Spinal cord (tissue), 10 donors: ENCODE measurements around the gene SPACDR. TPM values are rescaled to one million over a fixed set of nuclear protein-coding genes. Genes with fewer than 3 reads are reported as not detected.
"Not testable (repeated sequence)": the region's sequence is repeated elsewhere in the genome, so short reads cannot be mapped to it uniquely, and the experiment has no call there.

Source experiments
- DNase-seq, 6 donors: peaks; one replicate each; pipeline versions ENCODE4 v3.0.0 to v3.0.0-alpha.2; 2013 to 2015; ENCODE audit warnings: low spot score in 6 of 6, low read depth in 4 of 6
- H3K27ac ChIP-seq: one replicate; pipeline ENCODE4 v1.5.1; 2013; ENCODE audit warnings: low read depth, low read length, control low read depth
- H3K27me3 ChIP-seq: one replicate; pipeline ENCODE4 v1.6.1; 2013; ENCODE audit warnings: low read length; ENCODE audit not compliant: control insufficient read depth, insufficient read depth
- H3K36me3 ChIP-seq: one replicate; pipeline ENCODE4 v1.6.1; 2013; ENCODE audit warnings: low read length; ENCODE audit not compliant: control insufficient read depth, insufficient read depth
- H3K4me1 ChIP-seq: one replicate; pipeline ENCODE4 v1.6.1; 2013; ENCODE audit warnings: low read length; ENCODE audit not compliant: control insufficient read depth, insufficient read depth
- H3K4me3 ChIP-seq: one replicate; pipeline ENCODE4 v1.5.1; 2013; ENCODE audit warnings: low read depth, low read length, control low read depth
- H3K9me3 ChIP-seq: one replicate; pipeline ENCODE4 v1.6.1; 2013; ENCODE audit warnings: low read length; ENCODE audit not compliant: control insufficient read depth, insufficient read depth
- WGBS: methylation state at CpG from one replicate; pipeline ENCODE4 v1.1.5; 2013; ENCODE audit warnings: missing lambda C conversion rate; ENCODE audit not compliant: insufficient coverage; 5-methylcytosine and 5-hydroxymethylcytosine counted together
- polyA plus RNA-seq, 2 donors: library from polyadenylated mRNA; unstranded; fragments of 120-200 nt; gene quantifications; one replicate each; pipeline ENCODE4 v1.2.1, GENCODE V29; 2013; ENCODE audit not compliant: insufficient read length in 2 of 2
- total RNA-seq, 2 donors: library from RNA; depleted of rRNA in 1 of 2; stranded (reverse); fragments of 120-200 nt in 1 of 2; fragments of >200 nt in 1 of 2; gene quantifications; one replicate each; pipeline versions ENCODE4 v1.2.3 to v1.2.4, GENCODE V29; 2013 to 2014
- donor health status: healthy.

The SPACDR gene
- total and polyA plus RNA-seq, 4 donors = 2.0 to 12.0 (median 4.3) TPM

- Histone ChIP-seq H3K27me3 (no peaks in the 10 kb centered on the region), H3K27ac (no peak overlapping the region), H3K36me3 (no peaks in the 10 kb centered on the region), H3K9me3 (no peaks in the 10 kb centered on the region), H3K4me1 (peaks cover 25% of the 10 kb centered on the region), H3K4me3 (no peak overlapping the region)
- DNase-seq = no peak
- WGBS = 93% methylated on average over 9 of the region's 13 CpGs
Observed at GRCh38 chr7:100449190-100449795, 14.8 kb downstream of the SPACDR start.

GRCh38 chr7:100447363-100447762 is 16.7 kb downstream of the SPACDR start:
- H3K4me3 ChIP-seq, H3K27me3 ChIP-seq, H3K36me3 ChIP-seq, H3K9me3 ChIP-seq, H3K27ac ChIP-seq, DNase-seq: not testable (repeated sequence)
- peaks cover 28% of the 10 kb centered on the region for H3K4me1 ChIP-seq
- WGBS = 100% methylated on average over 1 of the region's 8 CpGs

GRCh38 chr7:100446040-100446439 is 18.0 kb downstream of the SPACDR start:
- Histone ChIP-seq H3K27ac (no peak overlapping the region), H3K27me3 (no peaks in the 10 kb centered on the region), H3K4me3 (no peak overlapping the region), H3K36me3 (peaks cover 2% of the 10 kb centered on the region), H3K4me1 (peaks cover 27% of the 10 kb centered on the region), H3K9me3 (no peaks in the 10 kb centered on the region)
- DNase-seq = no peak
- 67% methylated on average over 1 of the region's 2 CpGs for WGBS

GRCh38 chr7:100444311-100445278 is 19.5 kb downstream of the SPACDR start:
- no peak for DNase-seq
- peaks cover 13% of the 10 kb centered on the region for H3K4me1 ChIP-seq
- WGBS = 37% methylated on average over 10 of the region's 14 CpGs

GRCh38 chr7:100443096-100443840 is 20.8 kb downstream of the SPACDR start:
- WGBS = 99% methylated on average over 7 of the region's 9 CpGs
- DNase-seq = no peak
- no peaks in the 10 kb centered on the region for H3K9me3 ChIP-seq
- no peak overlapping the region for H3K27ac ChIP-seq
- H3K4me1 ChIP-seq = peaks cover 12% of the 10 kb centered on the region
- no peak overlapping the region for H3K4me3 ChIP-seq
- no peaks in the 10 kb centered on the region for H3K27me3 ChIP-seq
- peaks cover 2% of the 10 kb centered on the region for H3K36me3 ChIP-seq

More at GRCh38 chr7:100444311-100445278, 19.5 kb downstream of the SPACDR start:
- Histone ChIP-seq H3K4me3 (no peak overlapping the region), H3K9me3 (no peaks in the 10 kb centered on the region), H3K27me3 (no peaks in the 10 kb centered on the region), H3K27ac (peak overlapping the region; percentile 70), H3K36me3 (peaks cover 2% of the 10 kb centered on the region)

DNA sequence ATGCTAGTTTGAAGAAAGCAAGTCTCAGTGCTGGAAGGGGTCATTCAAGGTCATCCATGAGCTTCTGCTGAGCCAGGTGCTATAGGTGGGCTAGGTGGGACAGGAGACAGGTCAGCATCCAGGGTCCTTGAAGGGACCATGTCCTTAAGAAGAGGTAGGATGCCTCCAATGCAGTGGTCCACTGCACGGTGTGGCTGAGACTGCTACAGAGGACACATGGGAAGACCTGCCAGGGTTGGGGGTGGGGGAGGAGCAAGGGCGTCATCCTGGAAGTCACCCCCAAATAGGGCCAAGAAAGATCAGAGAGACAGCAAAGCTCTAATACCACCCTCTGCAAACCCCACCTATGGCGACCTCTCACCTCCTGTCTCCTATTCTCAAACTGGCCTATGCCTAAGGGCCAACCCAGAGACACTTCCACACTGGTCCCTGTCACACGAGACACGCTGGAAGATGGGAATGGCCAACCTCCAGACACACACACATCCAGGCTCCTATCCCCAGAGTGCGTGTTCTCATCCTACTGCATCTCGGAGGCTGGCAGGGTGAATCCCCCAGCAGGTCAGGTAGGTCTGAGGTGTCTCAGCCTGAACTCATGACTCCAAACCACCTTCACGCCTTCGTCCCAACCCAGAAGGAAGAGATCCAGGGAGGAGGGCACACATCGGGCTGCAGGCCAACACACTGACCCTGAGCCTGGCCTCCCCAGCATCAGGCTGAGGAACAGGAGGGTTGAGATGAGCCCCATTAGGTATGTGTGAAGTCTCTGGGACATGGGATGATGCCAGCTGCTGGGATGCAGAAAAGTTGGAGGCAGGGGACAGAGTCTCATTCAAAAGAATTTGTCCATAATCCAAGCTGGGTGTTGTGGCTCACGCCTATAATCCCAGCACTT is 22.2 kb downstream of the SPACDR start:
- Histone ChIP-seq H3K27me3 (no peaks in the 10 kb centered on the region), H3K4me1 (peaks cover 15% of the 10 kb centered on the region), H3K27ac (no peak overlapping the region), H3K36me3 (peaks cover 2% of the 10 kb centered on the region), H3K9me3 (no peaks in the 10 kb centered on the region), H3K4me3 (no peak overlapping the region)
- DNase-seq = no peak
- 93% methylated on average over 10 of the region's 11 CpGs for WGBS

- DNase-seq, H3K4me3 ChIP-seq, H3K27me3 ChIP-seq, H3K9me3 ChIP-seq, H3K27ac ChIP-seq: not testable (repeated sequence)
- Histone ChIP-seq H3K36me3 (peaks cover 18% of the 10 kb centered on the region), H3K4me1 (peaks cover 22% of the 10 kb centered on the region)
- 96% methylated on average over 7 of the region's 7 CpGs for WGBS
Observed at GRCh38 chr7:100439244-100439643, 24.8 kb downstream of the SPACDR start.

- not testable (repeated sequence) for H3K4me3 ChIP-seq, H3K9me3 ChIP-seq, DNase-seq, H3K27ac ChIP-seq, H3K27me3 ChIP-seq
- no CpG with 5 or more reads among the region's 8 CpGs for WGBS
- H3K4me1 ChIP-seq = peaks cover 19% of the 10 kb centered on the region
- H3K36me3 ChIP-seq = peaks cover 24% of the 10 kb centered on the region
Observed at GRCh38 chr7:100438731-100439130, 25.3 kb downstream of the SPACDR start.

GRCh38 chr7:100438172-100438571 is 25.9 kb downstream of the SPACDR start:
- Histone ChIP-seq H3K36me3 (peaks cover 29% of the 10 kb centered on the region), H3K4me1 (peaks cover 21% of the 10 kb centered on the region), H3K4me3 (no peak overlapping the region), H3K9me3 (no peaks in the 10 kb centered on the region), H3K27ac (no peak overlapping the region), H3K27me3 (no peaks in the 10 kb centered on the region)
- no CpG with 5 or more reads among the region's 2 CpGs for WGBS
- DNase-seq = no peak
